SK-N-SH (cell line): ENCODE data around the gene SLC35A3.

Experiments used
- CTCF ChIP-seq: fragments of 200-600 bp; sonication (generic); IDR thresholded peaks from 2 replicates; pipeline ENCODE4 v1.6.1; 2017; ENCODE audit warnings: antibody characterized with exemption, mild to moderate bottlenecking, moderate library complexity
- EP300 ChIP-seq, 2 experiments: IDR thresholded peaks; 2 replicates each; pipeline versions ENCODE4 v1.4.0 to v1.6.1; 2012; ENCODE audit warnings: borderline replicate concordance in 1 of 2, low read depth in 1 of 2, low read length in 1 of 2
- EZH2phosphoT487 ChIP-seq: fragments of 200-600 bp; sonication (generic); IDR thresholded peaks from 2 replicates; pipeline ENCODE4 v1.6.1; 2017; ENCODE audit warnings: low read depth, mixed run types, mild to moderate bottlenecking, antibody characterized with exemption, moderate library complexity, borderline replicate concordance
- FOSL2 ChIP-seq: IDR thresholded peaks from 2 replicates; pipeline ENCODE4 v1.4.0; 2012; ENCODE audit warnings: low read depth, mild to moderate bottlenecking, moderate library complexity, borderline replicate concordance
- JUND ChIP-seq: IDR thresholded peaks from 2 replicates; pipeline ENCODE4 v1.4.0; 2012
- MAX ChIP-seq: IDR thresholded peaks from 2 replicates; pipeline ENCODE4 v1.4.0; 2012; ENCODE audit warnings: low read depth
- MXI1 ChIP-seq: IDR thresholded peaks from 2 replicates; pipeline ENCODE4 v1.6.1; 2012; ENCODE audit warnings: mild to moderate bottlenecking, low read depth, low read length, improper control_type of control experiment
- POLR2AphosphoS5 ChIP-seq: IDR thresholded peaks from 2 replicates; pipeline ENCODE4 v1.6.1; 2012; ENCODE audit warnings: low read depth, low read length
- RAD21 ChIP-seq: IDR thresholded peaks from 2 replicates; pipeline ENCODE4 v1.6.1; 2012; ENCODE audit warnings: mild to moderate bottlenecking, low read length
- REST ChIP-seq: IDR thresholded peaks from 2 replicates; pipeline ENCODE4 v1.6.1; 2012; ENCODE audit warnings: mild to moderate bottlenecking, low read depth, low read length, moderate library complexity
- SIN3A ChIP-seq: IDR thresholded peaks from 2 replicates; pipeline ENCODE4 v1.6.1; 2012; ENCODE audit warnings: low read depth, mild to moderate bottlenecking, low read length, moderate library complexity, borderline replicate concordance
- USF1 ChIP-seq: IDR thresholded peaks from 2 replicates; pipeline ENCODE4 v1.4.0; 2012; ENCODE audit warnings: low read depth, borderline replicate concordance
- YY1 ChIP-seq: IDR thresholded peaks from 2 replicates; pipeline ENCODE4 v1.4.0; 2012; ENCODE audit warnings: low read depth, mild to moderate bottlenecking
- ZBTB33 ChIP-seq: IDR thresholded peaks from 2 replicates; pipeline ENCODE4 v1.4.0; 2012; ENCODE audit warnings: low read depth, borderline replicate concordance

GRCh38 chr1:100070201-100070939 lies 100.6 kb downstream of the SLC35A3 start:
- TF ChIP-seq REST (no peak), EP300 (IDR thresholded peaks at IDR 0.05; ENCODE audit: borderline replicate concordance in 1 of 2, low read depth in 1 of 2, low read length in 1 of 2) (no peak), USF1 (no peak), CTCF (no peak), RAD21 (no peak), POLR2AphosphoS5 (no peak), YY1 (no peak), SIN3A (no peak), ZBTB33 (no peak), FOSL2 (no peak), JUND (no peak), EZH2phosphoT487 (no peak), MXI1 (no peak), MAX (no peak)
